GM18868 (cell line): Measurements from ENCODE around the gene RASGEF1C.
A peak's percentile ranks its signal among the peaks of the same experiment; 100 is the strongest.
"Not testable (repeated sequence)": the region's sequence is repeated elsewhere in the genome, so short reads cannot be mapped to it uniquely, and the experiment has no call there.

Source experiments
- ATAC-seq: cut with Tn5 transposase; IDR thresholded peaks from one replicate; pipeline ENCODE4 v1.9.1; 2021; ENCODE audit warnings: mild to moderate bottlenecking, moderate library complexity; ENCODE audit not compliant: unreplicated experiment

Gene RASGEF1C

GRCh38 chr5:180103487-180104167 lies 105.4 kb downstream of the RASGEF1C start:
- ATAC-seq: no peak

GRCh38 chr5:180102636-180103035 lies 106.4 kb downstream of the RASGEF1C start:
- ATAC-seq: no peak

- no peak for ATAC-seq
Observed at GRCh38 chr5:180101451-180102105, 107.4 kb downstream of the RASGEF1C start.

GRCh38 chr5:180100621-180101450 lies 108.2 kb downstream of the RASGEF1C start:
- ATAC-seq: no peak

GRCh38 chr5:180099733-180100611 lies 109.0 kb downstream of the RASGEF1C start:
- ATAC-seq: no peak

- no peak for ATAC-seq
Observed at GRCh38 chr5:180098991-180099732, 109.8 kb downstream of the RASGEF1C start.

GRCh38 chr5:180098526-180098925 lies 110.5 kb downstream of the RASGEF1C start:
- no peak for ATAC-seq

- no peak for ATAC-seq
Observed at GRCh38 chr5:180097926-180098325, 111.1 kb downstream of the RASGEF1C start.

- ATAC-seq: no peak
Observed at GRCh38 chr5:180097163-180097894, 111.7 kb downstream of the RASGEF1C start.

- no peak for ATAC-seq
Observed at GRCh38 chr5:180096616-180097015, 112.4 kb downstream of the RASGEF1C start.

GRCh38 chr5:180095545-180095944 lies 113.5 kb downstream of the RASGEF1C start:
- no peak for ATAC-seq

- no peak for ATAC-seq
Observed at GRCh38 chr5:180093651-180094382, 115.2 kb downstream of the RASGEF1C start.

- ATAC-seq: no peak
Observed at GRCh38 chr5:180093241-180093640, 115.8 kb downstream of the RASGEF1C start.

- ATAC-seq: no peak
Observed at GRCh38 chr5:180090769-180091546, 118.1 kb downstream of the RASGEF1C start.

- peak; percentile 43 for ATAC-seq
Observed at GRCh38 chr5:180090098-180090768, 118.8 kb downstream of the RASGEF1C start.

GRCh38 chr5:180089628-180090027 lies 119.4 kb downstream of the RASGEF1C start:
- not testable (repeated sequence) for ATAC-seq

GRCh38 chr5:180088561-180088960 lies 120.5 kb downstream of the RASGEF1C start:
- ATAC-seq: no peak
